SW 1271 (cell line): ENCODE results near the gene DCAF15.
"Not testable (repeated sequence)": the region's sequence is repeated elsewhere in the genome, so short reads cannot be mapped to it uniquely, and the experiment has no call there.

Experiments
- DNase-seq, 2 experiments: peaks; one replicate each; lab custom pipeline; 2025; lab: John Stamatoyannopoulos, UW

The DCAF15 gene

GRCh38 chr19:13959962-13960862 is 7.9 kb downstream of the DCAF15 start:
- no peak for DNase-seq

GRCh38 chr19:13960863-13961784 is 8.8 kb downstream of the DCAF15 start:
- DNase-seq, result no peak

DNA sequence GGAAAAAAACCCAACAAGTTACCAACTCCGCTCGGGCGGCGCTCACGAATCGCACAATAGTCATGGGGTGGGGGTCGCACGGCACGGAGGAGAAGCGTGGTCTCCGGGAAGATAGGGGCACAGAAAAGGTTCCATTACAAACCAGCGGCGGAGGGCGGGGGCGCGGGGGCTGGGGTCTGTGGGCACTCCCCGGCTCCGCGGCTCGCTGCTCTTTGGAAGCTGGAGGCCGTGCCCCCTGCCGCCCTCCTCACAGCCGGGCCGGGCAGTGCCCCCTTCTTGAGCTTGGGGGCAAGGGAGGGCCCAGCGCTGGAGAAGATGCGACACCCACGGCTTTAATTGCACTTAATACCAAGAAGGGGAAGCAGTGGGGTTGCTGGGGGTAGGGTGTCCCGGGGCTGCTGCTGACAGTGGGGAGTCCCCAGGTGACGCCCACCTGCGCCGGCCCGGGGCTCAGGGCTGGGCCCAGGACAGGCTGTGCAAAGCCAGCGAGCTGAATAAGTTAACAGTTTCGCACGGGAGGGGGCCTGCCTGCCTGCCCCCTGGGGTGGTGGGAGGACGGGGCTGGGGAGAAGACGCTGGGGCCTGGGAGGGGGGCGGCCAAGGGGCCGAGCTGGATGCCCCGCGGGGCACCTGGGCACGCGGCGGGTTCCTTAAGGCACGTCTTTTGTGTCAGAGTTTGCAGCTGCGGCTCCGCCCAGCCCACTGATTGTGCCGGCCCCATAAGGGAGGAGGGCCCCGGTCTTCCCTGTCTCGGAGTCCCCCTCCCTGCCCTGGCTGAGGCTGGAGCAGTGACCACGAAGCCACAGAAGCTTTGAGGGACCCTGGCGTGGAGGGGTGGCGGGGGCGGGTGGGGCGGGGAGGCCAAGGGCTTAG is 9.8 kb downstream of the DCAF15 start:
- DNase-seq, result no peak

GRCh38 chr19:13962699-13963602 is 10.6 kb downstream of the DCAF15 start:
- no peak for DNase-seq

- no peak for DNase-seq
Measured at GRCh38 chr19:13963603-13964105, 11.3 kb downstream of the DCAF15 start.

DNA sequence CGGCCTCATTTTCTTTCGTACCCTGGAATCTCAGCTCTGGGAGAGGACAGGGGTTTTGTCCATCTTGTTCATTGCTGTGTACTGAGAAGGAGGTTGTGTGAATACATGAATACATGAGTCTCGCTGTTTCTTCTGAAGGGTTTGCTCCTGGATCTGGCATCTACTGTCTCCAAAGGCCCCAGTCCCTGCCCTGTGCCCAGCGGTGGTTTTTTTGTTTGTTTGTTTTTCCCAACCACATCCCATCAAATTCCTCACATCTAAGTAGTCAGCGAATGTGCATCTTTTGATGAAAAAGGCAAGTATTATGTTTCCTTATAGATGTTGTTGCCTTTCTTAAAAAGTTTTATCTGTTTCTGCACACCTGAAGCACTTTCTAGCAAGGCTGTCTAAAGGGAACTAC is 12.5 kb downstream of the DCAF15 start:
- DNase-seq, result no peak

GRCh38 chr19:13965377-13965896 is 13.1 kb downstream of the DCAF15 start:
- no peak for DNase-seq

- DNase-seq, result no peak
Measured at GRCh38 chr19:13965926-13966683, 13.8 kb downstream of the DCAF15 start.

GRCh38 chr19:13966684-13967128 is 14.4 kb downstream of the DCAF15 start:
- no peak for DNase-seq

GRCh38 chr19:13967206-13967605 is 14.9 kb downstream of the DCAF15 start:
- DNase-seq, result not testable (repeated sequence)

GRCh38 chr19:13968383-13968935 is 16.1 kb downstream of the DCAF15 start:
- no peak for DNase-seq

GRCh38 chr19:13968999-13969398 is 16.7 kb downstream of the DCAF15 start:
- DNase-seq, result no peak

DNA sequence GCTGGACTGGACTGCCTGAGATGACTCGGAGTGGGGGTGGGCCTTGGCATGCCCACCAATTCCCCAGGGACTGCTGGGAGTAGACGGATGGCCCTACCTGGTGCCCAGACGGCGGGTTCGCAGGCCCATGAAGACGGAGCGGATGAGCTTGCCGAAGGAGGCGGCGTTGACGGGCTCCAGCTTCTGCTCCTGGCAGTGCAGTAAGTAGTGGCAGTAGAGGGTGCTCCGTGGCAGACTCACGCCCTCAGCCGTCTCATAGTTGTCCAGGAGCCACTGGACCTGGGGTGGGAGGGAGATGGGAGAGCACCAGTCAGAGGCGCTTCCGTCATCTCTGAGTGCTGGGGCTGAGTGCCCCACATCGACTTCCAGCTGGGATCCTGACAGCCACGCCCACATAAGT is 17.6 kb downstream of the DCAF15 start:
- no peak for DNase-seq

DNA sequence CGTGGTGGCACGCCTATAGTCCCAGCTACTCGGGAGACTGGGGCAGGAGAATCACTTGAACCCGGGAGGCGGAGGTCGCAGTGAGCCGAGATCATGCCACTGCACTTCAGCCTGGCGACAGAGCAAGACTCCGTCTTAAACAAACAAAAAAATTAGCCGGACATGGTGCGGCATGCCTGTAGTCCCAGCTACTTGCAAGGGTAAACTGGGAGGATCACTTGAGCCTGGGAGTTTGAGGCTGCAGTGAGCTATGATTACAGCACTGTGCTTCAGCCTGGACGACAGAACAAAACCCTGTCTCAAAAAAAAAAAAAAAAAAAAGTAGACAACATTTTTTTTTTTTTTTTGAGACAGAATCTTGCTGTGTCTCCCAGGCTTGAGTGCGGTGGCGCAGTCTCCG is 19.6 kb downstream of the DCAF15 start:
- not testable (repeated sequence) for DNase-seq

- no peak for DNase-seq
Measured at GRCh38 chr19:13972368-13973155, 20.3 kb downstream of the DCAF15 start.

DNA sequence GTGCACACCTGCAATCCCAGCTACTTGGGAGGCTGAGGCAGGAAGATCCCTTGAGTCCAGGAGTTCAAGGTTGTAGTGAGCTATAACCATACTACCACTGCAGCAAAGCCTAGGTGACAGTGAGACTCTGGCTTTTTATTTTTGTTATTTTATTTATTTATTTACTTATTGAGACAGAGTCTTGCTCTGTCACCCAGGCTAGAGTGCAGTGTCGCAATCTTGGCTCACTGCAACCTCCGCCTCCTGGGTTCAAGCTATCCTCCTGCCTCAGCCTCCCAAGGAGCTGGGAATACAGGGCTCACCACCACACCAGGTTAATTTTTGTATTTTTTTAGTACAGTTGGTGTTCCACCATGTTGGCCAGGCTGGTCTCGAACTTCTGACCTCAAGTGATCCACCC is 21.2 kb downstream of the DCAF15 start:
- DNase-seq, result not testable (repeated sequence)

- peak in 1 of 2 experiments; percentile 43 for DNase-seq
Measured at GRCh38 chr19:13974073-13974472, 21.8 kb downstream of the DCAF15 start.

- no peak for DNase-seq
Measured at GRCh38 chr19:13975870-13976269, 23.6 kb downstream of the DCAF15 start.
